ENCODE results near the gene SRRM2. TPM values are rescaled to one million over a fixed set of nuclear protein-coding genes. Genes with fewer than 3 reads are reported as not detected.

Gene SRRM2
- total RNA-seq, 1 experiment from 2014 or later = 617 TPM

- BruUV-seq (replicated peaks) = no TSS peak
- Histone ChIP-seq H3K4me1 (ENCODE audit: control insufficient read depth, insufficient read depth, low read length) (no peaks in the 10 kb centered on the region), H3K36me3 (ENCODE audit: control insufficient read depth, insufficient read depth, low read length) (no peaks in the 10 kb centered on the region), H3K27me3 (ENCODE audit: control insufficient read depth, insufficient read depth, low read length) (no peaks in the 10 kb centered on the region), H3K27ac (ENCODE audit: low read length) (no peak overlapping the region), H3K9me3 (ENCODE audit: control insufficient read depth, insufficient read depth, low read depth, low read length) (no peaks in the 10 kb centered on the region), H3K4me3 (ENCODE audit: low read depth in 2 of 2, low read length in 2 of 2) (no peak overlapping the region)
- in situ Hi-C loops (cut with HindIII; ENCODE audit: low pct_unique_long_range_greater_than_20kb, low sequenced_read_pairs) = no loop called here
- ATAC-seq (peak; percentile 72), DNase-seq (ENCODE audit: low read depth, low spot score) (no peak)
- intact Hi-C loops (cut with micrococcal nuclease; ENCODE audit: unreplicated experiment) = no loop called here
- TF ChIP-seq SIN3A (IDR thresholded peaks at IDR 0.05; ENCODE audit: borderline replicate concordance, insufficient read depth, low read depth, low read length) (no peak), TCF7L2 (IDR thresholded peaks at IDR 0.05; ENCODE audit: low read depth, low read length) (no peak), POLR2AphosphoS5 (IDR thresholded peaks at IDR 0.05; ENCODE audit: low read depth, low read length) (no peak)
- TF ChIP-seq, protein P1, sequence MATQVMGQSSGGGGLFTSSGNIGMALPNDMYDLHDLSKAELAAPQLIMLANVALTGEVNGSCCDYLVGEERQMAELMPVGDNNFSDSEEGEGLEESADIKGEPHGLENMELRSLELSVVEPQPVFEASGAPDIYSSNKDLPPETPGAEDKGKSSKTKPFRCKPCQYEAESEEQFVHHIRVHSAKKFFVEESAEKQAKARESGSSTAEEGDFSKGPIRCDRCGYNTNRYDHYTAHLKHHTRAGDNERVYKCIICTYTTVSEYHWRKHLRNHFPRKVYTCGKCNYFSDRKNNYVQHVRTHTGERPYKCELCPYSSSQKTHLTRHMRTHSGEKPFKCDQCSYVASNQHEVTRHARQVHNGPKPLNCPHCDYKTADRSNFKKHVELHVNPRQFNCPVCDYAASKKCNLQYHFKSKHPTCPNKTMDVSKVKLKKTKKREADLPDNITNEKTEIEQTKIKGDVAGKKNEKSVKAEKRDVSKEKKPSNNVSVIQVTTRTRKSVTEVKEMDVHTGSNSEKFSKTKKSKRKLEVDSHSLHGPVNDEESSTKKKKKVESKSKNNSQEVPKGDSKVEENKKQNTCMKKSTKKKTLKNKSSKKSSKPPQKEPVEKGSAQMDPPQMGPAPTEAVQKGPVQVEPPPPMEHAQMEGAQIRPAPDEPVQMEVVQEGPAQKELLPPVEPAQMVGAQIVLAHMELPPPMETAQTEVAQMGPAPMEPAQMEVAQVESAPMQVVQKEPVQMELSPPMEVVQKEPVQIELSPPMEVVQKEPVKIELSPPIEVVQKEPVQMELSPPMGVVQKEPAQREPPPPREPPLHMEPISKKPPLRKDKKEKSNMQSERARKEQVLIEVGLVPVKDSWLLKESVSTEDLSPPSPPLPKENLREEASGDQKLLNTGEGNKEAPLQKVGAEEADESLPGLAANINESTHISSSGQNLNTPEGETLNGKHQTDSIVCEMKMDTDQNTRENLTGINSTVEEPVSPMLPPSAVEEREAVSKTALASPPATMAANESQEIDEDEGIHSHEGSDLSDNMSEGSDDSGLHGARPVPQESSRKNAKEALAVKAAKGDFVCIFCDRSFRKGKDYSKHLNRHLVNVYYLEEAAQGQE (IDR thresholded peaks at IDR 0.05; ENCODE audit: insufficient read depth in 1 of 2, low read depth in 2 of 2, low read length in 1 of 2) = no peak
- TF ChIP-seq, protein P2, sequence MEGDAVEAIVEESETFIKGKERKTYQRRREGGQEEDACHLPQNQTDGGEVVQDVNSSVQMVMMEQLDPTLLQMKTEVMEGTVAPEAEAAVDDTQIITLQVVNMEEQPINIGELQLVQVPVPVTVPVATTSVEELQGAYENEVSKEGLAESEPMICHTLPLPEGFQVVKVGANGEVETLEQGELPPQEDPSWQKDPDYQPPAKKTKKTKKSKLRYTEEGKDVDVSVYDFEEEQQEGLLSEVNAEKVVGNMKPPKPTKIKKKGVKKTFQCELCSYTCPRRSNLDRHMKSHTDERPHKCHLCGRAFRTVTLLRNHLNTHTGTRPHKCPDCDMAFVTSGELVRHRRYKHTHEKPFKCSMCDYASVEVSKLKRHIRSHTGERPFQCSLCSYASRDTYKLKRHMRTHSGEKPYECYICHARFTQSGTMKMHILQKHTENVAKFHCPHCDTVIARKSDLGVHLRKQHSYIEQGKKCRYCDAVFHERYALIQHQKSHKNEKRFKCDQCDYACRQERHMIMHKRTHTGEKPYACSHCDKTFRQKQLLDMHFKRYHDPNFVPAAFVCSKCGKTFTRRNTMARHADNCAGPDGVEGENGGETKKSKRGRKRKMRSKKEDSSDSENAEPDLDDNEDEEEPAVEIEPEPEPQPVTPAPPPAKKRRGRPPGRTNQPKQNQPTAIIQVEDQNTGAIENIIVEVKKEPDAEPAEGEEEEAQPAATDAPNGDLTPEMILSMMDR (IDR thresholded peaks at IDR 0.05) = no peak
- ChIA-PET CTCF (no interaction called here), POLR2A (interaction anchor here (0.5 kb wide), 1 partner anchor 43 kb away, joined by 4 read pairs; no protein-coding TSS in a partner anchor)
Measured at GRCh38 chr16:2726923-2727322, 25.5 kb upstream of the SRRM2 start.

GRCh38 chr16:2728034-2728433 is 24.4 kb upstream of the SRRM2 start:
- Histone ChIP-seq H3K27me3 (ENCODE audit: control insufficient read depth, insufficient read depth, low read length) (no peaks in the 10 kb centered on the region), H3K27ac (ENCODE audit: low read length) (no peak overlapping the region), H3K4me1 (ENCODE audit: control insufficient read depth, insufficient read depth, low read length) (no peaks in the 10 kb centered on the region), H3K4me3 (ENCODE audit: low read depth in 2 of 2, low read length in 2 of 2) (no peak overlapping the region), H3K9me3 (ENCODE audit: control insufficient read depth, insufficient read depth, low read depth, low read length) (no peaks in the 10 kb centered on the region), H3K36me3 (ENCODE audit: control insufficient read depth, insufficient read depth, low read length) (no peaks in the 10 kb centered on the region)
- intact Hi-C loops (cut with micrococcal nuclease; ENCODE audit: unreplicated experiment) = no loop called here
- in situ Hi-C loops (cut with HindIII; ENCODE audit: low pct_unique_long_range_greater_than_20kb, low sequenced_read_pairs) = no loop called here
- ChIA-PET POLR2A (interaction anchor here (0.6 kb wide), 2 partner anchors 17 to 80 kb away, joined by 3 to 4 read pairs; no protein-coding TSS in a partner anchor), CTCF (no interaction called here)
- DNase-seq (ENCODE audit: low read depth, low spot score) (no peak), ATAC-seq (no peak)
- no TSS peak for BruUV-seq (replicated peaks)
- TF ChIP-seq TCF7L2 (IDR thresholded peaks at IDR 0.05; ENCODE audit: low read depth, low read length) (no peak), POLR2AphosphoS5 (IDR thresholded peaks at IDR 0.05; ENCODE audit: low read depth, low read length) (no peak), SIN3A (IDR thresholded peaks at IDR 0.05; ENCODE audit: borderline replicate concordance, insufficient read depth, low read depth, low read length) (no peak)
- TF ChIP-seq, protein P1 (IDR thresholded peaks at IDR 0.05; ENCODE audit: insufficient read depth in 1 of 2, low read depth in 2 of 2, low read length in 1 of 2) = no peak
- TF ChIP-seq, protein P2 (IDR thresholded peaks at IDR 0.05) = no peak

Data from Panc1 (cell line).